Measurements from ENCODE around the gene LCN12.

LCN12 gene

DNA sequence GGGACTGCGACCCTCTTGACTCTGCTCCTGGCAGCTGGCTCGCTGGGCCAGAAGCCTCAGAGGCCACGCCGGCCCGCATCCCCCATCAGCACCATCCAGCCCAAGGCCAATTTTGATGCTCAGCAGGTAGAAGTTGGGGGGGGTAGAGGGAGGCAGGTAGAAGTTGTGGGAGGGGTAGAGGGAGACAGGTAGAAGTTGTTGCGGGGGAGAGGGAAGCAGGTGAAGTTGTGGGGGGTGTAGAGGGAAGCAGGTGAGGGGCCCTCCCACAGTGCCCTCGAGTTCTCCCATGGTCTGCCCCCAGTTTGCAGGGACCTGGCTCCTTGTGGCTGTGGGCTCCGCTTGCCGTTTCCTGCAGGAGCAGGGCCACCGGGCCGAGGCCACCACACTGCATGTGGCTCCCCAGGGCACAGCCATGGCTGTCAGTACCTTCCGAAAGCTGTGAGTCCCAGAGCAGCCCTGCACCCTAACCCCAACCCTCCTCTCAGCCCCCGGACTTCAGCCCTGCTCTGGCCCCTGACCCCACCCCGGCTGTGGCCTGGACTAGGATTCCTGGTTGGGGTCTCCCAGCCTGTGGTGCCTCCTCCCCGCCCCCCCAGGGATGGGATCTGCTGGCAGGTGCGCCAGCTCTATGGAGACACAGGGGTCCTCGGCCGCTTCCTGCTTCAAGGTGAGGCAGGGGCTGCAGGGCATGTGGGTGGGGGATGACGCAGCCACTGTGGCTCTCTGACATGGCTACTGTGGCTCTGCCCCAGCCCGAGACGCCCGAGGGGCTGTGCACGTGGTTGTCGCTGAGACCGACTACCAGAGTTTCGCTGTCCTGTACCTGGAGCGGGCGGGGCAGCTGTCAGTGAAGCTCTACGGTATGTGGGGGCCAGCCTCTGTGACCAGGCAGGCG is 6.5 kb upstream of the LCN12 start:
- no peak for DNase-seq

DNA sequence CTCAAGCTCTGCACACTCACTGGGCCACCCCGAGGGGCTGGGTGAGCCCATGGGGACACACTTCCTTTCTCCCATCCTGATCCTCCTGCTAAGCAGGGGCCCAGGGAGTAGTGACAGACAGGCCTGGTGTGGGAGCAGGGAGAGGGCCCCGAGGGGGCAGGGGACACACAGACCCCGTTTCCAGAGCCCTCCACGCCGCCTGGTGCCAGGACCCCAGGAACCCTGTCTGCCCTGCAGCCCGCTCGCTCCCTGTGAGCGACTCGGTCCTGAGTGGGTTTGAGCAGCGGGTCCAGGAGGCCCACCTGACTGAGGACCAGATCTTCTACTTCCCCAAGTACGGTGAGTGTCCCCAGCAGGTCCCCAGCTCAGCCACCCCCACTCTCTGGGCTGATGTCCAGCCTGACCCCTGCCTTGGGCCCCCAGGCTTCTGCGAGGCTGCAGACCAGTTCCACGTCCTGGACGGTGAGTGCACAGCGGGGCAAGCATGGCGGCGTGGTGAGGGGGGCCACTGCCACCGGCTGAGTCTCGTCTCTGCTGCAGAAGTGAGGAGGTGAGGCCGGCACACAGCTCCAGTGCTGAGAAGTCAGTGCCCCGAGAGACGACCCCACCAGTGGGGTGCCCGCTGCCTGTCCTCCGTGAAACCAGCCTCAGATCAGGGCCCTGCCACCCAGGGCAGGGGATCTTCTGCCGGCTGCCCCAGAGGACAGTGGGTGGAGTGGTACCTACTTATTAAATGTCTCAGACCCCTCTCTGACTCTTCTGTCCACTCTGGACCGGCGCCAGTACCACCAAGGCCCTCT is 5.6 kb upstream of the LCN12 start:
- DNase-seq: no peak

DNA sequence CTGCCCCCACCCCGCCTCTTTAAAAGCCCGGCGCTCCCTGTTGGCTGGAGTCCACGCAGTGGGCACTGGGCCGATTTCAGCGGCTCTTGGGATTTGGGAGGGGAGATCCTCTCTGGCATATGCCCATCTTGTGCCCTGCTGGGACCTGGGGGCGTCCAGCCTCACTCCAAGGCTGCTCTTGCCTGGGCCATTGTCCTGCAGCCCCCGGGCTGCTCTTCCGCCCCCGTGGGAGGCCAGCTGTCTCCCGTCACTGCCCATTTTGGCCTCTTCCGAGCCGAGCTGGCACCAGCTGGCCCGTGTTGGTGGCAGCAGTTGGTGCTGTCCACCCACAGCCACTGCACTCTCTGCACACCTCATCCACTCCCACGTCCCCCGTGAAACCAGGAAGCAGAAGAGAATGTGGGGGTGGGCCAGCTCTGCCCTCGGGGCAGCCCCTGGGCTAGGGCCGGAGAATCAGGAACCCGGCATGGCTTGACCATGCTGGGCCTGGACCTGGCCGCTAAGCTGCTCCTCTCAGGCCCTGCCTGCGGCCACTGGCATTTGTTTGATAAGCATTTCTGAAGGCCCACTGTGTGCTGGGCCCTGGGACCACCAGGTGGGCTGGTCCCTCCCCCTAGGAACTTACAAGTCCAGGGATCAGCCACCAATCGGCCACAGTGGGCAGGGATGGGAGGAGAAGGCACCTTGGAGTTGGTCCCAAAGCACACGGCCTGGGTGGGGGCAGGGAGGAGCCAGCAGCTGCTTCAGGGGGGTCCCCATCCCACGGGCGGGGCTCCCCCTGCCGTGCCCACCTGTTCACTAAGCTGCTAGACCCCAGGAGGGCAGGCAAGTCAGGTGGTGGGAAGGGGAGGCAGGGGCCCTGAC is 4.8 kb upstream of the LCN12 start:
- no peak for DNase-seq

DNA sequence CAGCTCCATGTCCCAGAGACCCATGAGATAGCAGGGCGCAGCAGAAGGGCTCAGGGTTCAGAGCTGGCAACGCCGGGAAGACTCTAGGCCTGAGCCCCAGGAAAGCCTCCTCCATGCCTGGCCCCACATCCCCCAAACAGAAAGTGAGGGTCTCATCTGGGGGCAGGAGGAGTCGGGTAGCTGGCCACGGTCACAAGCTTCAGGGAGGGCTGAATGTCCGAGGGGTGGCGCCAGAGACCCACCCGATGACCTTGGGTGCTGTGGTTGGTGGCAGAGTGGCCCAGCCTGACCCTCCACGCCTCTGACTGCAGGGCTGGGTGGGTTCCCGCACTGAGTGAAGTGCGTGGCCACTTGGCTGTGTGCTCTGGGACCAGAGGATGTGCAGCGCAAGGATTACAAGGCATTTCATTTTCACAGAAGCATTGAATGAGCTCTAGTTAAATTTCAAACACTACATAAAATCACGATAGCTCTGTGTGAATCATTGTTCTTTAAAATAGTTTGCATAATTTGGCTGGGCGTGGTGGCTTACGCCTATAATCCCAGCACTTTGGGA is 4.0 kb upstream of the LCN12 start:
- DNase-seq: peak; percentile 38

DNA sequence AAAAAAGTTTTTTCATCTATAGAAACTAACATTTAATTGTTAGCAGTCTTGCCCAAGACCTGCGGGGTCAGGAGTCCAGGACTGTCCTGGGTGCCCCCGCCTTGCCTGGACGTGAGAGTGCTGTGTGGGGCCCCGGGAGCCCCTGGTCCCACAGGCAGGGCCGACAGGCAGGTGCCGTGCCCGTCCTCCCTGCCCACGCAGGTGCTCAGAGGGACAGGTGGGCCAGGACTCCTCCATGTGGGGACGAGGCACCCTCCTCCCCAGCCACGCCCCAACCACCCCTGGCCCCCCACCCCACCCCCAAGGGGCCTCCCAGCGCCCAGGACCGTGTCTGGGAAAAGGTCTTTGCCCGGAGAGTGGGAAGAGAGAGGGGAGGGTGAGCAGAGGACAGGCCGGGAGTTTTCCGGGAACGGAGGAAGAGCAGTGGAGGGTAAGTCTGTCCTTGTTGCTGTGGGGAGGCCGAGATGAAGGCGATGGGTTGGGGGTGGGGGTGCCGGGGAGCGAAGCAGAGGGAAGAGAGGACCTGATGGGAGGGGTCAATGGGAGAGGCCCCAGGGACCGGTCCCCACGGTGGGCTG is 2.7 kb upstream of the LCN12 start:
- no peak for DNase-seq

DNA sequence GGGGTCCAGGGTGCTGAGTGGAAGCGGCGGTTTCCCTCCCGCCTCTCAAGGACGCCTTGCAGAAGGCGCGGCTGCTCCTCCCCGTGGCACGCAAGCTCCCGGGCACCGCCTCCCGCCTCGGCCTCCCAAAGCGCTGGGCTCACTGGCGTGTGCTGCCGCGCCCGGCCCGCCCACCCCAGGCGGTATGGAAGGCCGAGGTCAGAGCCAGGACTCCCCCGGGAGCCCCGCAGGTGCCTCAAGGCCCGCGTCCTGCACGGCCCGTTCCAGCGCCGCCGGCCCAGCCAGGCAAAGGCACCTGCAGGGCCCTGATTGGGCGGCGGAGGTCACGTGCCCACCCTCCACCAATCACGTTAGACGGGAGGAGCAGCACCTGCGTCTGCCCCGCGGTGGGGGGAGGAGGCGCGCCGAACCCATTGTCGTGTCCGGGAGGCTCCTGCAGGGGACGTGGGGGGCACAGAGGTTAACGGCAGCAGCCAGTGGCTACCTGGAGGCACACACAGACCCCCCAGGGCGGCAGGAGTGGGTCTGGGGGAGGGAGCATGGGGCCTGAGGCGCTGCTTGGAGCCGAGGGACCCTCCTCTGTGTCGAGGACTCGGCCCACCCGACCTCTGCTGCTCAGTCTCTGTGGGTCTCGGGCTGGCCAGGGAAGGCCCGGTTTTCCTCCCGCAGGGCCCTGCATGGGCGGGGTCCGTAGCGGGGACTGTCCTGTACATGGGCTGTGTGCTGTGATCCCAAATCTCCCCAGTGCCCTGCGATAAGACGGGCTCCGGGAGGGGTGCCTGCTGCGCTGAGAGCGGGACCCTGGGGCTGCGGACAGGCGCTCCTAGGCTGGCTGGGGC is 2.0 kb upstream of the LCN12 start:
- peak; percentile 77 for DNase-seq

DNA sequence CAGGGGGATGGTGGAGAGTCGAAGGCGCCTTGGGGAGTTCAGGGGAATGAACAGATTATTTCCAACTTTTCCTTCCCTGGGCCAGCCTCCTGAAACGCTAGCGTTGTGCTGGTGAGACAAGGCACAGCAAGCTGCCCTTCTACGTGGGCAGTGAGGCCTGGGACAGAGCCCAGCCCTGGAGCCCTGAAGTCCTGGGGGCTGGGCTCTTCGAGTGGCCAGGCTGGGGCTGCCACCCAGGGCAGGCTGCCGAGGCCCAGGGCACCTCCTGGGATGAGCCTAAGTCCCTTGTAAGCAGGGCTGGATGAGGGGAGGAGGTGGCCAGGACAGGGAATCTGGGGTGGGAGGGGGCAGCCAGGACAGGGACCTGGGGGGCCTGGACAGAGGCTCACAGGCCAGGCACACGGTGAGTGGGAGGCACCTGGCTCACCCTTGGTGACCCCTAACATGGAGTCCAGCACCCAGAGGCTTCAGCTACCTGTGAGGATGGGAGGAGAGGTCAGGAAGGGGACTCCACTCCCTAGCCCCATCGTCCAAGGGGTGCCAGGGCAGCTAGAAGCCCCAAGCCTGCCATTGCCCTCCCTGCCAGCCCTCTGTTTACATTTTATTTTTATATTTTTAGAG is 1.3 kb upstream of the LCN12 start:
- no peak for DNase-seq

DNA sequence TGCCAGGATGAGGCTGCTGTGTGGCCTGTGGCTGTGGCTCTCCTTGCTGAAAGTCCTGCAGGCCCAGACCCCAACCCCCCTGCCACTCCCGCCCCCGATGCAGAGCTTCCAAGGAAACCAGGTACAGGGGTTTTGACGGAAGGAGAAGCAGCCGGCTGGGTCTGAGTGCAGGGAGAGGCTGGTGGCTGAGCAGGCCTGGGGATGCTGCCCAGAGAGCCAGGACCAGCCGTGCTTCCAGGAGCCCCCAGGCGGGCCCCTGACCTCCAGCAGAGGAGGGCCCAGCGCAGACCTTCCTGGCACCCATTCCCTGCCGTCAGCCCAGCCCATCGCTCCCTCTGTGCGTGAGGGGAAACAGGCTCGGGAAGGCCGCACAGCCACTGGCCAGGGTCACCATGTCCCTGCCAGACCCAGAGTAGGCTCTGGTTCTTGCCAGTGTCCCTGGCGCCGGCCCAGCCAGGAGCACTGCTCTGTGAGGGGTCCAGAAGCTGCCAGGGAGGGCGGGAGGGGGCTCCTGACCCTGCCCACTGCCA is 313 bp downstream of the LCN12 start:
- no peak for DNase-seq

DNA sequence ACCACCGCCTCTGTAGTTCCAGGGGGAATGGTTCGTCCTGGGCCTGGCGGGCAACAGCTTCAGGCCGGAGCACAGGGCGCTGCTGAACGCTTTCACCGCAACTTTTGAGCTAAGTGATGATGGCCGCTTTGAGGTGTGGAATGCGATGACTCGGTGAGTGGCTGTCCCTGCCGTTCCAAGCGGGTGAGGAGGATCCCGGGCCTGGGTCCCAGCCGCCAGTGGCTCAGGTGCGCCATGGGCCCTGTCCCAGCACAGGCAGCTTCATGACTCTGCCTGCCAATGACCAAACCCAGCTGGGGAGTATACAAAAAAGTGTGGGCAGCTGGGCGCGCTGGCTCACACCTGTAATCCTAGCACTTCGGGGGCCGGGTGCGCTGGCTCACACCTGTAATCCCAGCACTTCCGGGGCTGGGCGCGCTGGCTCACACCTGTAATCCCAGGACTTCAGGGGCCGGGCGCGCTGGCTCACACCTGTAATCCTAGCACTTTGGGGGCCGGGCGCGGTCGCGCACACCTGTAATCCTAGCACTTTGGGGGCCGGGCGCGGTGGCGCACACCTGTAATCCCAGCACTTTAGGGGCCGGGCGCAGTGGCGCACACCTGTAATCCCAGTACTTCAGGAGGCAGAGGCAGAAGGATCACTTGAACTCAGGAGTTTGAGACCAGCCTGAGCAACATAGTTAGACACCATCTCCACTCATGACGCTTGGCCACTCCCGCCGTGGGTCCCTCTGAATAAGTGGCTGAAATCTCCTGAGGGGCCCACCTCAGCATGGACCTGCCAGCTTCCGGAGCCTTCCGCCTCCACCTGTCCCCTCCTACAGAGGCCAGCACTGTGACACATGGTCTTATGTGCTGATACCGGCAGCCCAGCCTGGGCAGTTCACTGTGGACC is 1.1 kb downstream of the LCN12 start:
- no peak for DNase-seq

DNA sequence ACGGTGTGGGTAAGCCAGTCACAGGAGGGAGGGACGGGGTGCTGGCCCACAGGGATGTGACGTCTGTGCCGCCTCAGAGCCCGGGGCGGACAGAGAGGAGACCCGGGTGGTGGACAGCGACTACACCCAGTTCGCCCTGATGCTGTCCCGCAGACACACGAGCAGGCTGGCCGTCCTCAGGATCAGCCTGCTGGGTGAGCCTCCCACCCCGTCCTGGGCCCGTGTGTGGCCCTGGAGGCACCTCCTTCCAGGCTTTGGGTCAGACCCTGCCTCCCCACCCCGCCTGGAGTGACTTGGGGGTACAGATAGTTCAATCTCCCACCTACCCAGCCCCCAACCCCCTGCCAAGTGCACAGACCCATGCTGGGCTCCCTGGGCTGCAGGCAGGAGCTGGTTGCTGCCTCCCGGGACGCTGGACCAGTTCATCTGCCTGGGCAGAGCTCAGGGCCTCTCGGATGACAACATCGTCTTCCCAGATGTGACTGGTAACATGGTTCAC is 1.7 kb downstream of the LCN12 start:
- no peak for DNase-seq

DNA sequence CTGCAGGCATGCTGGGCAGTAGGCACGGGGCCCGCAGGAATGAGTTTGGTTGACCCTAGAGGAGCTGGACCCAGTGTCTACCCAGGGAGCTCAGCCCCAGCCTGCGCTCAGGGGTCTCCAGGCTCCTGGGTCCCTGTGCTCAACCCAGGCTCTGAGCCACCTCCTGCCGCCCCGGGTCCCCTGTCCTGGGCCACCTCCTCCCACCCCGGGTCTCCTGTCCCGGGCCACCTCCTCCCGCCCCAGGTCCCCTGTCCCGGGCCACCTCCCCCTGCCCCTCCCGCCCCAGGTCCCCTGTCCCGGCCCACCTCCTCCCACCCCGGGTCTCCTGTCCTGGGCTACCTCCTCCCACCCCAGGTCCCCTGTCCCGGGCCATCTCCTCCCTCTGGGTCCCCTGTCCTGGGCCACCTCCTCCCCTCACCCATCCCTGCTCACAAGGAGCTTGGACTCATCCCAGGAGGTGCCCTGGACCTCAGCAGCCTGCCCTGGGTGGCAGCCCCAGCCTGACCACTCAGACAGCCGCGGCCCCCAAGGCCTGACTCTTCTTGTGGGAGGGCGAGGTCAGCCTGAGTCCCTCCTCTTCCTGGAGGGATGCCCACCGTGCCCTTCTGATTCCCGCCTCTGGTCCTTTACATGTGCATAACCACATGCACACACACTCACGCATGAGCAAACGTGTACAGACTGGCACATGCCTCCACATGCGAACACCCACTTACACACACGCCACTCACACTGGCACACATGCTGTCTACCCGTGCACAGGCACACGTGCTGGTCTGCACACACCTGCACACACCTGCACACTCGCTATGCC is 2.4 kb downstream of the LCN12 start:
- no peak for DNase-seq

DNA sequence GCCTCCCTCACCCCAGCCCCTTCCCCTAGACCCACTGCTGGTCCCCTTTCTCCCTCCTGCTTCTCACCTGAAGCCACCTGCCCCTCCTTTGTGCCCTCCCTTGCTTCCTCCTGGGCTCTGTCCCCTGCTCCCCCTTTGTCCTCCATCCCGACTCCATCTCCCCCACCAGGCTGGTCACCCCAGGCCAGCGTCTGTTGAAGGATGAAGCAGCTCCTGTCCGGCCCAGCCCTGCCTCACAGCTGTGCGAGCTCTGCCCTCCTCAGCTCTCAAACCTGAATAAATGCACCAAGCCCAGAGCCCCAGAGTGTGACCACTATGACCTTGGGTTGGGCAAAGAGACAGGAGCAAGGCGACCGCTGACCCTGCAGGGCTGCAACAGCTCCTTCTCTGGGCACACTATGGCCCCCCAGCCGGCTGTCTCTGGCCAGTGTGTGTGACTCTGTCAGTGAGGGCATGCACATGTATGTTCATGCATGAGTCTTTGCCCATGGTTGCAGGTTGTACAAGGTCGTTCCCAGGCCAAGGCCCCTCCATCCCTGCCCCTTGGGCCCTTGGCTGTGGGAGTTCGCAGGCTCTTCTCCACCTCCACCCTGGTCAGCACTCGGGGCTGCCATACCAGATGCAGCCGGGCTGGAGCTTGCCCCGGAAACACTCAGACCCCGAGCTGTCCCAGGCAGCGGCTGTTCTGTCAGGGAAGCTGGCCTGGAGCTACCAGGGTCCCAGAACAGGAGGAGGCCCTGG is 3.3 kb downstream of the LCN12 start:
- DNase-seq: no peak

DNA sequence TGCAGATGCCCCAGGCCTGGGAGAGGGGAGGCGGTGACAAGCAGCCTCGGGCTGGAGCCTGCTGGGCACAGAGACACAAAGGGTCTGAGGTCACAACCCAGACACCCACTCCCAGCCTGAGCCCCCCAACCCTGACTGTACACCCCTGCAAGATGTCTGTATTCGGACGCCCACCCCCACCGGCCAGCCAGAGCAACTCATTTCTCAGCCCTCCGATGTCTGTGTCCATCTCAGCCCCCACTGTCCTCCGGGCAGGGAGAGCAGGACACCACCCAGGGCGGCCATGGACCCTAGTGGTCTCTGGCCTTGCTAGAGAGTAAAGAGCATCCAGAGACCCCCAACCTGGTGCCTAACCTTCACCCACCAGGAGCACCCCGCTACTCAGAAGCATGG is 3.9 kb downstream of the LCN12 start:
- no peak for DNase-seq

DNA sequence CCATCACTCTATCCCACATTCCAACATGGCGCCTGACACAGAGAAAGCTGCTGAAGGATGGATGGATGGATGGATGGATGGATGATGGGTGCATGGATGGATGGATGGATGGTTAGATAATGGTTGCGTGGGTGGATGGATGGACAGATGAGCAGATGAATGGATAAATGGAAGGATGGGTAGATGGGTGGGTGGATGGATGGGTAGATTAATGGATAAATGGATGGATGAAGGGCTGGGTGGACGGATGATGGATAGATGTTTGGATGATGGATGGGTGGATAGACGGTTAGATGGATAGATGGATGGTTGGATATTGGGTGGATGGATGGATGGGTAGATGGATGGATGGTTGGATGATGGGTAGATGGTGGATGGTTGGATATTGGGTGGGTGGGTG is 4.5 kb downstream of the LCN12 start:
- no peak for DNase-seq

DNA sequence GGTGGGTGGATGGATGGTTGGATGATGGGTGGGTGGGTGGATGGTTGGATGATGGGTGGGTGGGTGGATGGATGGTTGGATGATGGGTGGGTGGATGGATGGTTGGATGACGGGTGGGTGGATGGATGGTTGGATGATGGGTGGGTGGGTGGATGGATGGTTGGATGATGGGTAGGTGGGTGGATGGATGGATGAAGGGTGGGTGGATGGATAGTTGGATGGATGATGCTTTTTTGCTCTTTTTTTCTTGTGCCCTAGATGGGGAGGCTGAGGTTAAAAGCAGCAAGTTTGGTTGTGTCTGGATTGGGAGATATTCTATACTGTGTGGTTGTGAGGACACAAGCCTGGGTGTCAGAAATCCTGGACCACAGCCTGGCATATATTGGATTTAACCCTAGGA is 5.4 kb downstream of the LCN12 start:
- no peak for DNase-seq

DNA sequence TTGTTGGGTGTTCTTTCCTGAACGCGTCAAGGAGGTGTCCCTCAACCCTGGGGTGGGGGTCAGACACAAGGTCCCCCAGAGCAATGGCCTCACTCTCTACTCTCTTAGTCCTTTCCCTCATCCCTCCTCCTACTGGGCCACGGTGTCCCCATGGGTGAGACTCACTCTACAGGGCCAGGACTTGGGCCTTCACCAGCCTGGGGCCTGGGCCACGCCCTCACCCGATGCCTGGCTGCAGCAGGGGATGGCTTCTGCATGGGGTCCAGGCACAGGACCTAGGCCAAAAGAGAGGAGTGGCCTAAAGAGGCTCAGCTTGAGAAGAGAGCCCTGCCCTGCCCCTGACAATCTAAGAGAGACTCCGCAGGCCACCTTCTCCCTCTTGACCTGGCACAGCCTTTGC is 5.8 kb downstream of the LCN12 start:
- DNase-seq: no peak

DNA sequence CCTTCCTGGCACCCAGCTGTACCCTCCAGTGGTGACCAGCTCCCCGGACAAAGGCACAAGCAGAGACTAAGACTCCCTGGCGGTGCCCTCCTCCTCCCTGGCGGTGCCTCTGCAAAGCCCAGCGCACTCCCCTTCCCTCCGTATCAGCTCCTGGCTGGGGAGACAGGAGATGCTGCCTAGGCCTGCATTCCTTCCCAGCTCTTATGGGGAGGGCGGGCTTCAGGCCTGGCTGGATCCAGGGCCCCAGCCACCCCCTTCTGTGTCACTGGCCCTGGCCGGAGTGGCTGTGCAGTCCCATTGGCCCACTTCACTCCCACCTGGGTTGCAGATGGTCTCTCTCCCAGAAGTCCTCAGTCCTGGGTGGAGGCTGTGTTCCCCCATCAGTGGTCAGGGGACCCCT is 6.4 kb downstream of the LCN12 start:
- no peak for DNase-seq

Data from MV-4-11 (cell line).